ENCODE measurements around the gene MEGF11.

The MEGF11 gene

GRCh38 chr15:65937476-65937875 lies 316.1 kb downstream of the MEGF11 start:
- no peak overlapping the region for H3K4me3 ChIP-seq (ENCODE audit: low read length, poor library complexity, severe bottlenecking)
- H2AFZ ChIP-seq (ENCODE audit: low read length) = no peak overlapping the region

DNA sequence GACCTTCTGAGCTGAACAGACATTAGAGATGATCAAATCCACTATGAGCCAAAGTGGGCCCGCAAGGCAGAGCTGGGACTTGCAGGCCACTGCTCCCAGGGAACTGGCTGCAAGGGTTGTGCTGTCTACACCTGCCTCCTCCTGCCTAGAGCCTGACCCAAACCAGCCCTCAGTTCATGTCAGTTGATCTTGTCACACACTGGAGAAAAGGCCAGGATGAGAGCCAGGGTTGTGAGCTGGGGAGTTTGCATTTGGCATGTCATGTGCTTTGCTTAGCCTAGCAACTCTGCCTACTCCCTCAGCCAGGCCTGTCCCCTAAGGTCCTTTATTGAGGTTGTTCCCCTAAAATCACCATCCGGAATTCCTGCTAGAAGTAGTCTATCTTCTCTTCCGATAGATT lies 316.5 kb downstream of the MEGF11 start:
- Histone ChIP-seq H3K79me2 (ENCODE audit: insufficient read depth, low read length) (no peaks in the 10 kb centered on the region), H3K9me2 (replicated peaks; ENCODE audit: low read depth, low read length) (no peaks in the 10 kb centered on the region), H3K4me2 (ENCODE audit: low read depth, low read length, poor library complexity, severe bottlenecking) (no peak overlapping the region), H3K4me1 (ENCODE audit: insufficient read depth, low read length, poor library complexity, severe bottlenecking) (peaks cover 8% of the 10 kb centered on the region), H3K9me3 (ENCODE audit: insufficient read depth, low read depth, low read length) (no peaks in the 10 kb centered on the region), H3K4me3 (ENCODE audit: low read length, poor library complexity, severe bottlenecking) (no peak overlapping the region), H3K36me3 (ENCODE audit: insufficient read depth, low read length) (no peaks in the 10 kb centered on the region), H3F3A (ENCODE audit: low read depth) (no peaks in the 10 kb centered on the region), H3K9ac (ENCODE audit: low read depth, low read length, poor library complexity, severe bottlenecking) (no peak overlapping the region), H4K20me1 (ENCODE audit: insufficient read depth, low read length, poor library complexity, severe bottlenecking) (no peaks in the 10 kb centered on the region), H3K27me3 (ENCODE audit: insufficient read depth, low read length, poor library complexity, severe bottlenecking) (no peaks in the 10 kb centered on the region), H2AFZ (ENCODE audit: low read length) (no peak overlapping the region)
- TF ChIP-seq, protein P1, sequence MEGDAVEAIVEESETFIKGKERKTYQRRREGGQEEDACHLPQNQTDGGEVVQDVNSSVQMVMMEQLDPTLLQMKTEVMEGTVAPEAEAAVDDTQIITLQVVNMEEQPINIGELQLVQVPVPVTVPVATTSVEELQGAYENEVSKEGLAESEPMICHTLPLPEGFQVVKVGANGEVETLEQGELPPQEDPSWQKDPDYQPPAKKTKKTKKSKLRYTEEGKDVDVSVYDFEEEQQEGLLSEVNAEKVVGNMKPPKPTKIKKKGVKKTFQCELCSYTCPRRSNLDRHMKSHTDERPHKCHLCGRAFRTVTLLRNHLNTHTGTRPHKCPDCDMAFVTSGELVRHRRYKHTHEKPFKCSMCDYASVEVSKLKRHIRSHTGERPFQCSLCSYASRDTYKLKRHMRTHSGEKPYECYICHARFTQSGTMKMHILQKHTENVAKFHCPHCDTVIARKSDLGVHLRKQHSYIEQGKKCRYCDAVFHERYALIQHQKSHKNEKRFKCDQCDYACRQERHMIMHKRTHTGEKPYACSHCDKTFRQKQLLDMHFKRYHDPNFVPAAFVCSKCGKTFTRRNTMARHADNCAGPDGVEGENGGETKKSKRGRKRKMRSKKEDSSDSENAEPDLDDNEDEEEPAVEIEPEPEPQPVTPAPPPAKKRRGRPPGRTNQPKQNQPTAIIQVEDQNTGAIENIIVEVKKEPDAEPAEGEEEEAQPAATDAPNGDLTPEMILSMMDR (conservative IDR thresholded peaks at IDR 0.05; ENCODE audit: low read length) = no peak
- no peak for TF ChIP-seq EZH2phosphoT487 (IDR thresholded peaks at IDR 0.05; ENCODE audit: borderline replicate concordance)

More at GRCh38 chr15:65937476-65937875, 316.1 kb downstream of the MEGF11 start:
- no peaks in the 10 kb centered on the region for H4K20me1 ChIP-seq (ENCODE audit: insufficient read depth, low read length, poor library complexity, severe bottlenecking)
- no peaks in the 10 kb centered on the region for H3K27me3 ChIP-seq (ENCODE audit: insufficient read depth, low read length, poor library complexity, severe bottlenecking)
- H3K9me2 ChIP-seq (replicated peaks; ENCODE audit: low read depth, low read length) = no peaks in the 10 kb centered on the region
- no peaks in the 10 kb centered on the region for H3K36me3 ChIP-seq (ENCODE audit: insufficient read depth, low read length)
- TF ChIP-seq EZH2phosphoT487 (IDR thresholded peaks at IDR 0.05; ENCODE audit: borderline replicate concordance) = no peak
- TF ChIP-seq, protein P1 (conservative IDR thresholded peaks at IDR 0.05; ENCODE audit: low read length) = no peak
- no peaks in the 10 kb centered on the region for H3F3A ChIP-seq (ENCODE audit: low read depth)
- no peak overlapping the region for H3K9ac ChIP-seq (ENCODE audit: low read depth, low read length, poor library complexity, severe bottlenecking)
- H3K9me3 ChIP-seq (ENCODE audit: insufficient read depth, low read depth, low read length) = no peaks in the 10 kb centered on the region
- H3K4me2 ChIP-seq (ENCODE audit: low read depth, low read length, poor library complexity, severe bottlenecking) = no peak overlapping the region
- no peaks in the 10 kb centered on the region for H3K79me2 ChIP-seq (ENCODE audit: insufficient read depth, low read length)
- peaks cover 8% of the 10 kb centered on the region for H3K4me1 ChIP-seq (ENCODE audit: insufficient read depth, low read length, poor library complexity, severe bottlenecking)

DNA sequence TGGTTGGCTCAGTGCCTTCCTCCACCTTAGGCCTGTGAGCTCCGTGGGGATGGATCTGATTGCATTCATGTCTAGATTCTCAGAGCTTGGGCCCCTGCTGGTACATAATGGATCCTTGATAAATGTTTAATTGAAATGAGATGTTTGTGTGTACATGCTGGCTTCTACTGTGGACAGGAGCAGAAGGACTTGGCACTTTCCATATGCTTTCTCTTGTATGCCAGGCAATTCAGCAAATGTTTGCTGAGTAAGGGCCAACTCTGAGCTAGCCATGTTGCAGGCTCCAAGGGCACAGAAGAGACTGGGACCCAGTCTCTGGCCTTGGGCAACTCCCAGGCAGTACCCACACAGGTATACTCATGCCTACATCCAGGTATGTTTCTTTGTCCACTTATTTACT lies 317.3 kb downstream of the MEGF11 start:
- no peaks in the 10 kb centered on the region for H3K9me2 ChIP-seq (replicated peaks; ENCODE audit: low read depth, low read length)
- no peak overlapping the region for H3K9ac ChIP-seq (ENCODE audit: low read depth, low read length, poor library complexity, severe bottlenecking)
- H3F3A ChIP-seq (ENCODE audit: low read depth) = no peaks in the 10 kb centered on the region
- no peak overlapping the region for H2AFZ ChIP-seq (ENCODE audit: low read length)
- no peaks in the 10 kb centered on the region for H4K20me1 ChIP-seq (ENCODE audit: insufficient read depth, low read length, poor library complexity, severe bottlenecking)
- no peaks in the 10 kb centered on the region for H3K27me3 ChIP-seq (ENCODE audit: insufficient read depth, low read length, poor library complexity, severe bottlenecking)
- H3K4me3 ChIP-seq (ENCODE audit: low read length, poor library complexity, severe bottlenecking) = no peak overlapping the region
- no peak overlapping the region for H3K4me2 ChIP-seq (ENCODE audit: low read depth, low read length, poor library complexity, severe bottlenecking)
- no peaks in the 10 kb centered on the region for H3K79me2 ChIP-seq (ENCODE audit: insufficient read depth, low read length)
- H3K4me1 ChIP-seq (ENCODE audit: insufficient read depth, low read length, poor library complexity, severe bottlenecking) = peaks cover 8% of the 10 kb centered on the region
- TF ChIP-seq, protein P1 (conservative IDR thresholded peaks at IDR 0.05; ENCODE audit: low read length) = no peak
- no peak for TF ChIP-seq EZH2phosphoT487 (IDR thresholded peaks at IDR 0.05; ENCODE audit: borderline replicate concordance)
- no peaks in the 10 kb centered on the region for H3K9me3 ChIP-seq (ENCODE audit: insufficient read depth, low read depth, low read length)
- no peaks in the 10 kb centered on the region for H3K36me3 ChIP-seq (ENCODE audit: insufficient read depth, low read length)
